ENCODE data around the gene NMS. TPM values are rescaled to one million over a fixed set of nuclear protein-coding genes. Genes with fewer than 3 reads are reported as not detected.

NMS gene
- total and polyA plus RNA-seq, 2 of the 13 experiments (the other 11 are each of a cell fraction or from before 2014, with no cell fraction given) = not detected

- POLR2A ChIA-PET = no interaction called here
- Histone ChIP-seq H3K4me1 (ENCODE audit: insufficient read depth, low read length) (no peaks in the 10 kb centered on the region), H3K4me3 (replicated peaks in 1 of 3; ENCODE audit: insufficient read depth in 1 of 3, low read depth in 2 of 3, low read length in 3 of 3) (no peak overlapping the region), H3K36me3 (replicated peaks in 1 of 2; ENCODE audit: control insufficient read depth in 1 of 2, insufficient read depth in 2 of 2, low read length in 2 of 2) (no peaks in the 10 kb centered on the region), H4K20me1 (ENCODE audit: insufficient read depth, low read length) (no peaks in the 10 kb centered on the region), H3K27ac (ENCODE audit: extremely low read length, insufficient read depth, low read length) (no peak overlapping the region), H3K27me3 (ENCODE audit: control insufficient read depth in 1 of 2, insufficient read depth in 2 of 2, low read length in 2 of 2) (peaks cover 2 to 34% of the 10 kb centered on the region in 2 experiments), H3K4me2 (ENCODE audit: low read depth, low read length) (no peak overlapping the region), H3K9ac (ENCODE audit: insufficient read depth, low read depth, low read length) (no peak overlapping the region), H3K9me3 (ENCODE audit: low read length) (no peaks in the 10 kb centered on the region), H3K79me2 (ENCODE audit: insufficient read depth, low read length) (no peaks in the 10 kb centered on the region), H2AFZ (ENCODE audit: low read length) (no peak overlapping the region)
- FAIRE-seq (no peak), DNase-seq (ENCODE audit: low spot score) (no peak), ATAC-seq (no peak)
- no peak for TF ChIP-seq MTA1 (CRISPR knock-in tag; IDR thresholded peaks at IDR 0.05; ENCODE audit: borderline replicate concordance)
- no peak for TF ChIP-seq NCOA1 (CRISPR knock-in tag; IDR thresholded peaks at IDR 0.05)
- no peak for TF ChIP-seq ZNF382 (CRISPR knock-in tag; IDR thresholded peaks at IDR 0.05; ENCODE audit: borderline replicate concordance)
- no peak for TF ChIP-seq ZNF580 (CRISPR knock-in tag; IDR thresholded peaks at IDR 0.05; ENCODE audit: borderline replicate concordance, low read depth)
- TF ChIP-seq MLX (CRISPR knock-in tag; IDR thresholded peaks at IDR 0.05) = no peak
- no peak for TF ChIP-seq ZBTB39 (CRISPR knock-in tag; IDR thresholded peaks at IDR 0.05)
- TF ChIP-seq ZSCAN9 (CRISPR knock-in tag; IDR thresholded peaks at IDR 0.05; ENCODE audit: borderline replicate concordance) = no peak
- no peak for TF ChIP-seq ZFP62 (CRISPR knock-in tag; IDR thresholded peaks at IDR 0.05)
- TF ChIP-seq NFE2L2 (IDR thresholded peaks at IDR 0.05; ENCODE audit: low read length) = no peak
- TF ChIP-seq NR3C1 (CRISPR knock-in tag; IDR thresholded peaks at IDR 0.05) = no peak
- no peak for TF ChIP-seq ZNF816 (CRISPR knock-in tag; IDR thresholded peaks at IDR 0.05; ENCODE audit: borderline replicate concordance)
- TF ChIP-seq DNMT1 (CRISPR knock-in tag; IDR thresholded peaks at IDR 0.05) = no peak
- no peak for TF ChIP-seq ZBTB7B (CRISPR knock-in tag; IDR thresholded peaks at IDR 0.05)
- no peak for TF ChIP-seq NFKB2 (CRISPR knock-in tag; IDR thresholded peaks at IDR 0.05; ENCODE audit: borderline replicate concordance)
- no peak for TF ChIP-seq PHF20 (CRISPR knock-in tag; IDR thresholded peaks at IDR 0.05)
- no peak for TF ChIP-seq ZNF780A (CRISPR knock-in tag; IDR thresholded peaks at IDR 0.05)
- TF ChIP-seq REST (IDR thresholded peaks at IDR 0.05; ENCODE audit: borderline replicate concordance in 1 of 2, low read depth in 1 of 2, low read length in 2 of 2) = no peak
- CTCF ChIA-PET (ENCODE audit: low intra/inter-chr PET ratio, low total read pairs) = no interaction called here
- in situ Hi-C loops (cut with HindIII; ENCODE audit: extremely low pct_ligation_motif_present, low pct_unique_long_range_greater_than_20kb) (no loop called here), intact Hi-C loops (cut with micrococcal nuclease; ENCODE audit: unreplicated experiment) (no loop called here)
- no TSS peak for BruUV-seq (replicated peaks)
- 0% methylated on average over 1 of the region's 1 CpG for WGBS (ENCODE audit: low lambda C conversion rate)
These were observed 56.6 kb downstream of the NMS start for GRCh38 chr2:100526868-100527267.
